Liver (tissue), 3 donors: ENCODE measurements around the gene LIN9.

Experiments
- TF ChIP-seq, protein P1 (sequence below): fragments of 150-350 bp; IDR thresholded peaks from 2 replicates; pipeline ENCODE4 v1.5.1; 2017; ENCODE audit warnings: improper control_type of control experiment, low read depth, low read length; ENCODE audit not compliant: missing input control
- TF ChIP-seq, protein P2 (sequence below): IDR thresholded peaks from 2 replicates; pipeline ENCODE4 v1.6.1; 2016; ENCODE audit warnings: antibody characterized with exemption
- donor health status: healthy.
- donor health status: healthy.

- TF ChIP-seq, protein P1, sequence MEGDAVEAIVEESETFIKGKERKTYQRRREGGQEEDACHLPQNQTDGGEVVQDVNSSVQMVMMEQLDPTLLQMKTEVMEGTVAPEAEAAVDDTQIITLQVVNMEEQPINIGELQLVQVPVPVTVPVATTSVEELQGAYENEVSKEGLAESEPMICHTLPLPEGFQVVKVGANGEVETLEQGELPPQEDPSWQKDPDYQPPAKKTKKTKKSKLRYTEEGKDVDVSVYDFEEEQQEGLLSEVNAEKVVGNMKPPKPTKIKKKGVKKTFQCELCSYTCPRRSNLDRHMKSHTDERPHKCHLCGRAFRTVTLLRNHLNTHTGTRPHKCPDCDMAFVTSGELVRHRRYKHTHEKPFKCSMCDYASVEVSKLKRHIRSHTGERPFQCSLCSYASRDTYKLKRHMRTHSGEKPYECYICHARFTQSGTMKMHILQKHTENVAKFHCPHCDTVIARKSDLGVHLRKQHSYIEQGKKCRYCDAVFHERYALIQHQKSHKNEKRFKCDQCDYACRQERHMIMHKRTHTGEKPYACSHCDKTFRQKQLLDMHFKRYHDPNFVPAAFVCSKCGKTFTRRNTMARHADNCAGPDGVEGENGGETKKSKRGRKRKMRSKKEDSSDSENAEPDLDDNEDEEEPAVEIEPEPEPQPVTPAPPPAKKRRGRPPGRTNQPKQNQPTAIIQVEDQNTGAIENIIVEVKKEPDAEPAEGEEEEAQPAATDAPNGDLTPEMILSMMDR: no peak
- TF ChIP-seq, protein P2, sequence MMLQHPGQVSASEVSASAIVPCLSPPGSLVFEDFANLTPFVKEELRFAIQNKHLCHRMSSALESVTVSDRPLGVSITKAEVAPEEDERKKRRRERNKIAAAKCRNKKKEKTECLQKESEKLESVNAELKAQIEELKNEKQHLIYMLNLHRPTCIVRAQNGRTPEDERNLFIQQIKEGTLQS: no peak
Observed at GRCh38 chr1:226304291-226304955, 4.5 kb downstream of the LIN9 start.
